Cardiac muscle cell (in vitro differentiated cells and primary cell): ENCODE measurements around the gene MYO1E. TPM values are rescaled to one million over a fixed set of nuclear protein-coding genes. Genes with fewer than 3 reads are reported as not detected.

Experiments
- DNase-seq, 2 donors: peaks; one replicate each; pipeline versions ENCODE4 v3.0.0 to v3.0.0-alpha.2; 2010 to 2017; ENCODE audit warnings: low read depth in 1 of 2, low spot score in 1 of 2
- H3K27ac ChIP-seq: fragments of 200-600 bp; sonication (generic); 2 replicates; pipeline ENCODE4 v1.5.1; 2016
- H3K27me3 ChIP-seq: fragments of 200-600 bp; sonication (generic); 2 replicates; pipeline ENCODE4 v1.6.0; 2016; ENCODE audit warnings: control low read depth
- H3K36me3 ChIP-seq: fragments of 200-600 bp; sonication (generic); 2 replicates; pipeline ENCODE4 v1.5.1; 2016; ENCODE audit warnings: control low read depth
- H3K4me1 ChIP-seq: fragments of 200-600 bp; sonication (generic); 2 replicates; pipeline ENCODE4 v1.8.1; 2017; ENCODE audit warnings: low read depth, mild to moderate bottlenecking, mixed run types
- H3K4me3 ChIP-seq: fragments of 200-600 bp; sonication (generic); 2 replicates; pipeline ENCODE4 v1.5.1; 2016; ENCODE audit warnings: mild to moderate bottlenecking
- H3K9me3 ChIP-seq: fragments of 200-600 bp; sonication (generic); 2 replicates; pipeline ENCODE4 v1.5.1; 2017; ENCODE audit warnings: low read depth, mild to moderate bottlenecking, control low read depth
- polyA plus RNA-seq: library from polyadenylated mRNA; unstranded; fragments of >200 nt; fragmentation: Nextera tagmentation; extraction: Ambion mirVana; gene quantifications from 2 replicates; pipeline ENCODE4 v1.2.1, GENCODE V29; 2016
- total RNA-seq: library from RNA; depleted of rRNA; stranded (reverse); fragments of >200 nt; gene quantifications from 2 replicates; pipeline ENCODE4 v1.2.3, GENCODE V29; 2016
- TF ChIP-seq, protein P1 (sequence below): IDR thresholded peaks from 2 replicates; pipeline ENCODE4 v1.5.1; 2012; ENCODE audit warnings: low read depth, mild to moderate bottlenecking, low read length

MYO1E gene
- 22.0 and 26.0 TPM in 2 replicates for total RNA-seq
- polyA plus RNA-seq: 27.7 and 36.0 TPM in 2 replicates

DNA sequence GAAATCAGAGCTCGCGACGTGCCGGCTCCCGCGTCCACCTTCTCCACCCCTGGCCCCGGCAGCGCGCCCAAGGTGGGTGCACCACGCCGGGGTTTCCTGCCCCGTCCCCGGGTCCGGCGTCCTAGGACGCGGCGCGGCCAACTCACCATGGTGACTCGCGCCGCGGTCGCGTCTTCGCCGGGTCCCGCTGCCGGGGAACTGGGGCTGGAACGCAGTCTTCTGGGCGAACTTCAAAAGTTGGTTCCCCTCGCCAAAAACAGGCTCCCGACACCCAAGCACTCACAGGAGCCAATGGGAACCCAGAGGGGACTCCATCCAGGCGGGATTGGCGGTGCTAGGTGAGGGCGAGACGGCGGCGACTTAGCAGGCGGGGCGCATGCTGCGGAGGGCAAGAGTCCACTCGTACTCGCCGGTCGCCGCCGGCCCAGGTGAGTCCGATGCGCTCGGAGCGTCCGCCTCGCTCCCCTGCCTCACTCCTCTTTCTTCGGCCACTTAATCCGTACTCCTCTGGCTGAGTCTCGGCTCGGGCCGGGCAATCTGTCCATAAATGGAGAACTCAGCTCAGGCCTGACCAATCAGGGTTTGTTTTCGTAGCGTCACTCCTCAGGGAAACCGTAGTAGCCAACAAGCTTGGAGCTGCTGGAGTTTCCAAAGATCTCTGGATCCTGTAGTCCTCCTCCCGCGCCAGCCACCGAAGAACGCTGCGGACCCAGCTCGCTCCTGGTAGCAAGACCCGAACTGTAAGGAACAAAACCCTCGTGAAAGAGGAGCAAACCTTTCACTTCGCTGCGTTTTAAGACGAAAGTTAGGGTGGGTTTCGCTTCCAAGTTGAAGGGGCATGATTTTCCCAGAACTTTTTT, at the start of gene MYO1E:
MYO1E (minus strand) TSS at position 520 of the 860 bp plus-strand sequence; CDS start at position 149, 371 bp downstream.
- Histone ChIP-seq H3K27ac (peak within 1 kb of the TSS; percentile 98), H3K36me3 (no peaks in the 10 kb centered on the region), H3K4me1 (no peaks in the 10 kb centered on the region), H3K9me3 (no peaks in the 10 kb centered on the region), H3K27me3 (peaks cover 8% of the 10 kb centered on the region), H3K4me3 (peak within 1 kb of the TSS; percentile 56)
- TF ChIP-seq, protein P1, sequence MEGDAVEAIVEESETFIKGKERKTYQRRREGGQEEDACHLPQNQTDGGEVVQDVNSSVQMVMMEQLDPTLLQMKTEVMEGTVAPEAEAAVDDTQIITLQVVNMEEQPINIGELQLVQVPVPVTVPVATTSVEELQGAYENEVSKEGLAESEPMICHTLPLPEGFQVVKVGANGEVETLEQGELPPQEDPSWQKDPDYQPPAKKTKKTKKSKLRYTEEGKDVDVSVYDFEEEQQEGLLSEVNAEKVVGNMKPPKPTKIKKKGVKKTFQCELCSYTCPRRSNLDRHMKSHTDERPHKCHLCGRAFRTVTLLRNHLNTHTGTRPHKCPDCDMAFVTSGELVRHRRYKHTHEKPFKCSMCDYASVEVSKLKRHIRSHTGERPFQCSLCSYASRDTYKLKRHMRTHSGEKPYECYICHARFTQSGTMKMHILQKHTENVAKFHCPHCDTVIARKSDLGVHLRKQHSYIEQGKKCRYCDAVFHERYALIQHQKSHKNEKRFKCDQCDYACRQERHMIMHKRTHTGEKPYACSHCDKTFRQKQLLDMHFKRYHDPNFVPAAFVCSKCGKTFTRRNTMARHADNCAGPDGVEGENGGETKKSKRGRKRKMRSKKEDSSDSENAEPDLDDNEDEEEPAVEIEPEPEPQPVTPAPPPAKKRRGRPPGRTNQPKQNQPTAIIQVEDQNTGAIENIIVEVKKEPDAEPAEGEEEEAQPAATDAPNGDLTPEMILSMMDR: no peak
- peak; percentile 97 to 98 for DNase-seq

DNA sequence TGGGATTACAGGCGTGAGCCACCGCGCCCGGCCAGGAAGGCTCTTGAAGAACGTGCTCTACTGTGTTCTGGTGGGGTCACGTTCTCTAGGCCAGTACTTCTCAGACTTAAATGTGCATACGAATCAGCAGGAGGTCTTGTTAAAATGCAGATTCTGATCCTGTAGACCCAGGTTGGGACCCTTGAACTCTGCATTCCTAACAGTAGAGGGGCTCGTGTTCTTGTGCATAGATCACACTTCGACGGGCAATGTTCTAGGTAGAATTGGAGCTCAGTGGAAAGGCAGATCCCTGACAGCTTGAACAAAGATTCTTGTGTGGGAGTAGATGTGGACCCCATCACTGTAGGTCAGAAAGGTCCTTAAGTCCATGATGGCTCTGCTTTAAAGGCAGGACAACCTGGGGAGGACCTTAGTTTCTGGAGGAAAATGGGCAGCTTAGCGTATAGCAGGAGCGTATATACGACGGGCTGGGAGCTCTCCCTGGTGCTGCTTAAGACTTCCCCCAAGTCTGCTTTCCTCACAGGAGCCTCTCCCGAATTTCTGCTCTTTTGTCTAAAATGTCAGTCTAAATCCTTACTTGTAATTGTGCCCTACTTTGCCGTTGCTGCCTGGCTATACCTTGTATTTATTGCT, 48.4 kb upstream of the MYO1E start:
- no peak overlapping the region for H3K4me3 ChIP-seq
- peak; percentile 71 to 72 for DNase-seq
- H3K4me1 ChIP-seq: no peaks in the 10 kb centered on the region
- peaks cover 12% of the 10 kb centered on the region for H3K27me3 ChIP-seq
- no peak overlapping the region for H3K27ac ChIP-seq
- no peaks in the 10 kb centered on the region for H3K9me3 ChIP-seq
- TF ChIP-seq, protein P1: no peak
- H3K36me3 ChIP-seq: no peaks in the 10 kb centered on the region

DNA sequence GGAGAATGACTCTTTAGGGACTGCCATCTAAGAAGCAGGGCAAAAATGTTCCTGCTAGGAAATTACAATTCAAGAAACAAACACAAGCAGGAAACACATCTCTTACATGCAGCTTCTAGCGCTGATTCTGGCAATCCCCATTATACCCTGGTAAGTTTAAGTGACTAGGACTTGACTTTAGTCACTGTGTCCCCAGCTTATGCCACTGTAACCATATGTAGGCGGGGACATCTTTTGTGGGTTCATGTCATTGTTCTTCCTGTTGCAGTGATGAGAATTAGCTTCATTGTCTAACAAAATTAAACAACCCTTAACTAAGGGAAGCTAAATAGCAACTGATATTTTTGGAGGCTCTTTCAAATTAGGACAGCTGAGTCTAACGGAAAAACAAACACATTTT, 47.4 kb upstream of the MYO1E start:
- no peak for DNase-seq
- H3K9me3 ChIP-seq: no peaks in the 10 kb centered on the region
- no peaks in the 10 kb centered on the region for H3K4me1 ChIP-seq
- H3K36me3 ChIP-seq: no peaks in the 10 kb centered on the region
- no peak overlapping the region for H3K27ac ChIP-seq
- no peak overlapping the region for H3K4me3 ChIP-seq
- peaks cover 15% of the 10 kb centered on the region for H3K27me3 ChIP-seq
- TF ChIP-seq, protein P1: no peak

DNA sequence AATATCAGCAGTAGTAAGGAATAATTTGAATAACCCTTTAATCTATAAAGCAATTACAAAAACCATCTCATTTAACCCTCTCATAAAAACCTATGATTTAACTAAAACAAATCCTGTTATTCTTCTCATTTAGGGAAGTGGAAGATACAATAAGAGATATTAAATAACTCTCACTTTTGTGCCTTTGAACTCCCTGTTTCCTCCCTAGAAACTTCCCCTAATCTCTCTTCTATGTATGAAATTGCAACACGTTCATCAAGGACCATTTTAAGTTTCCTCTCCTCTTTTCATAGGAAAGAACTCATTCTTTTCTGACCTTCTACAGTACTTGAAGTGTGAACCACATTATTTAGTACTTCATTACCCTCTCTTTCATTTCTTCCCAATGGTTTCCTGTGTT, 46.5 kb upstream of the MYO1E start:
- TF ChIP-seq, protein P1: no peak

GRCh38 chr15:59416816-59417215, 44.1 kb upstream of the MYO1E start:
- TF ChIP-seq, protein P1: no peak
- H3K4me3 ChIP-seq: no peak overlapping the region
- no peaks in the 10 kb centered on the region for H3K36me3 ChIP-seq
- no peaks in the 10 kb centered on the region for H3K9me3 ChIP-seq
- no peak for DNase-seq
- peaks cover 15% of the 10 kb centered on the region for H3K27me3 ChIP-seq
- no peaks in the 10 kb centered on the region for H3K4me1 ChIP-seq
- H3K27ac ChIP-seq: no peak overlapping the region

More for the DNA sequence above, 46.5 kb upstream of the MYO1E start:
- no peak overlapping the region for H3K27ac ChIP-seq
- H3K27me3 ChIP-seq: peaks cover 15% of the 10 kb centered on the region
- no peaks in the 10 kb centered on the region for H3K36me3 ChIP-seq
- no peaks in the 10 kb centered on the region for H3K9me3 ChIP-seq
- no peak overlapping the region for H3K4me3 ChIP-seq
- no peak for DNase-seq
- no peaks in the 10 kb centered on the region for H3K4me1 ChIP-seq
